Duodenal mucosa (tissue), 2 donors: ENCODE measurements around the gene UNC5CL.

ENCODE experiments used
- H3K27ac ChIP-seq: one replicate; pipeline ENCODE4 v1.7.0; 2013; ENCODE audit warnings: low read depth, low read length
- H3K27me3 ChIP-seq, 2 donors: one replicate each; pipeline ENCODE4 v1.7.0; 2013; ENCODE audit warnings: low read length in 2 of 2, control low read depth in 1 of 2; ENCODE audit not compliant: insufficient read depth in 2 of 2, control insufficient read depth in 1 of 2
- H3K36me3 ChIP-seq, 2 donors: one replicate each; pipeline ENCODE4 v1.7.0; 2013; ENCODE audit warnings: low read length in 2 of 2, control low read depth in 1 of 2; ENCODE audit not compliant: insufficient read depth in 2 of 2, control insufficient read depth in 1 of 2
- H3K4me1 ChIP-seq, 2 donors: one replicate each; pipeline ENCODE4 v1.7.0; 2013; ENCODE audit warnings: low read length in 2 of 2, control low read depth in 1 of 2; ENCODE audit not compliant: insufficient read depth in 2 of 2, control insufficient read depth in 1 of 2
- H3K4me3 ChIP-seq, 2 donors: one replicate each; pipeline ENCODE4 v1.7.0; 2013; ENCODE audit warnings: low read length in 2 of 2, low read depth in 1 of 2
- H3K9ac ChIP-seq, 2 donors: one replicate each; pipeline ENCODE4 v1.7.0; 2013; ENCODE audit warnings: low read length in 2 of 2, low read depth in 1 of 2
- H3K9me3 ChIP-seq, 2 donors: one replicate each; pipeline ENCODE4 v1.7.0; 2013; ENCODE audit warnings: low read length in 2 of 2, control low read depth in 1 of 2; ENCODE audit not compliant: control insufficient read depth in 1 of 2

Gene UNC5CL

DNA sequence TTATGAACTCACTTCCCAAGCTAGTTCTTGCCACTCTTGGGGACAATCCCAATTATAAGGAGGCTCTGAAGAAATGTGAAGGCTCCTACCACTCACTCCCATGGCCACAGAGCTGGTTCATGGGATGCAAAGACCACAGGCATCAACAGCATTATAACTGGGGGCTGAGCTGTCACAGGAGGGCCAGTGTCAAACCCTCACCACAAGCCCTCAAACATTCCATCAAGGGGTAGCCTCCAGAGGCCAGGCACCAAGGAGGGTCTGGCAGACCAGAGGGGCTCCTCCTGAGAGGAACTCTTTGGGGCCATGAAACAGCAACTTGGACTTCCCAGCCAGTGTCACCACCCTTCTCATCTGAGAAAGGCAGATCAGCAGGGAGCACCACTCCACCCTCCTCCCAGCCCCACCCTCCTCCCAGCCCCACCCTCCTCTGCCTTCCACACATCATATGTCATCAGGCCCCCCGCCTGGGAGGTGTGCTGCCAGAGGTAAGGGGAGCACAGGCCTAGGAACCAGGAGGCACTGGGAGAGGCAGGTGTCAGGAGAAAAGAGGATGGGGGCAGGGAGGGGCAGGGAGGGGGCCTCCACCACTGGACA, 2.0 kb upstream of the UNC5CL start:
- no peaks in the 10 kb centered on the region for H3K9me3 ChIP-seq
- no peak overlapping the region for H3K4me3 ChIP-seq
- H3K27ac ChIP-seq: peak overlapping the region; percentile 69
- peak overlapping the region in 1 of 2 donors; percentile 22 for H3K9ac ChIP-seq
- H3K36me3 ChIP-seq: no peaks in the 10 kb centered on the region
- peaks cover 25 to 38% of the 10 kb centered on the region in 2 donors for H3K4me1 ChIP-seq
- H3K27me3 ChIP-seq: no peaks in the 10 kb centered on the region

DNA sequence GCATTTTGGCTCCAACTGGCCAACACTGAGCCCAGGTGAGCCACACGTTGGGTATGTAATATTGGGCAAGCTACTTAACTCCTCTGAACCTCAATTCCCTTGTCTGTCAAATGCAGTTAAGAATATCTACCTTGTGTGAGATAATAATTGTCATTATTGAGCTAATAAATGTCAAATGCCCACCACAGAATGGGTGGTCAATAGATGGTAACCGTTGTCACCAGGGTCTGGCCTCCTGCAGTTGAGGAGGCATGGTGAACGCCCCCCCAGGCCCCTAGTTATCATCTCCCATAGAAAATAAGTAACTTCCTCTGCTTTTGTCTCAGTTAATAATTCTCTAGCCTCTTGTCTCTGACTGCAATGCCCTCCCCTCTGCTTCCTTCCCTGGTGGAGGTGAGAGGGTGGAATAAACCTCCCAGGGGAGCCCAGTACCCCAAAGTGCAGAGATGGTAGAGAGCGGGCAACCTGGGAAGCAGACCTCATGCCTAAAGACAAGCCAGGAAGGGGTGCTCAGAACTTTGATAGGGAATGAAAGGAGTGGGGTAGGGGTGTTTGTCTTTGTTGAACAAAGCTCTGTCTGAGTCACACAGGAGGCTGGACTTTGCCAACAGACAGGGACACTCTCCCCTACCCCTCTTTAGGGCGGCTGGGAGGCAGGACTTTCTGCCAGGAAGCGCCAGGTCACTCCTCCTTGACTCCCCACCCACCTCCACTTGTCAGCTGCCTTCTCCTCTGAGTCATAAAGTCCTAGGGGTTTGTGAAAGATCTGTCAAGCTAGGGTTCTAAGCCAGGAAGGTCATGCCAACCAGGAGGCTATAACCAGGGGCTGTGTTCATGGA, 1.3 kb upstream of the UNC5CL start:
- no peaks in the 10 kb centered on the region for H3K27me3 ChIP-seq
- no peaks in the 10 kb centered on the region for H3K36me3 ChIP-seq
- H3K27ac ChIP-seq: peak overlapping the region; percentile 69
- peak overlapping the region in 1 of 2 donors; percentile 82 for H3K4me3 ChIP-seq
- peaks cover 25 to 31% of the 10 kb centered on the region in 2 donors for H3K4me1 ChIP-seq
- no peaks in the 10 kb centered on the region for H3K9me3 ChIP-seq
- peak overlapping the region in 1 of 2 donors; percentile 49 for H3K9ac ChIP-seq

DNA sequence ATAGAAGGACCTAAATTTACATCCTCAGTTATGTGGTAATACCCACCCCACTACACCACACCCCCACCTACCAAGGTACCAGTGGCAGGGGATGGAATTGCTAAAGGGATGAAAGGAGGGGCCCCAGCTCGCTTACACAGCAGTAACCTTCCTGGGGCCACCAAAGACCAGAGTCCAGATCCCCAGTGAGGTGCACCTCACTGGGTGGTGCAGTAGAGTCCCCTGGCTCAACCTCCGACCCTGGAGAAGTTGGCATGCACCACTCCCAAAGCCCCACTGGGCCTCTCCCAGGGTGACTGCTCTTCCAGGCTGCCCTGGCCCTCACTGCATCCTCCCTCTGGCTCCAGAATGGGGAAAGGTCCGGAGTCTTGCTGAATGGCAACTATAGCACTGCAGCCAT, 816 bp downstream of the UNC5CL start:
- H3K9ac ChIP-seq: peak overlapping the region; percentile 45 to 60

DNA sequence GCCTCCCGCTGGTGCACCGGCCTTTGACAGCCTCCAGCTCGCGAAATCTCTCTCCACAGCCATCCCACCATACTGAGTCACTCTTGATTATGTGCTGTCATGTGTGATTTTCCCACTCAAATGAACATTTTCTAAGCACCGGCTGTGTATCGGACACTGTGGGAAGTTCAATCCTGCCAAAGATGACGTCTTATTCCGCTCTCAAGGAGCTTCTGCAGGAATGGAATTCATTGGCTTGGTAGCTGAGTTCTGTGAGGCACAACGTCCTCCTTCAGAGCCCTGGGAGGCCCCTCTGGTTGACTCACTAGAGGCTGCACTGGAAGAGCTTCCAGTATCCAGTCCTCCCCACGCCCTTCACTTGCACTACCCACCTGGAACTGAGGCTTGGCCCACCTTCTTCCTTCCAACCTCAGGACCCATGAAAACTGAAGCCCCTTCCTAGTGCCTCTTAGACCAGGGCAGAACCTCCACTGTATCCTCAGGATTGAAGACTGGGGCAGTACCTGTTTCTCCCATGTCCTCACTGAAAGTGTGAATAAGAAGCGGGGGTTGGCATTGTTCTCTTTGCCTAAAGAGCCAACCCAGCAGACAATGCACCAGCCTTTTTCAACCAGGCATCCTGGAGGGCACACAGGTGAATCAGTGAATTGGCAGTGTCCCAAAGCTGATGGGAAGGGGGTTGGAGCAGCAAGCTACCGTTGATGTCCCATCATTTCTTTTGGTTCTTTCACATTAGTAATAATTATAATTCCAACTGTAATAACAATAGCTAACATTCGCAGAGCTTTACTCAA, 1.7 kb downstream of the UNC5CL start:
- Histone ChIP-seq H3K4me3 (peak overlapping the region; percentile 67 to 82), H3K36me3 (peaks cover 7 to 23% of the 10 kb centered on the region in 2 donors)

More for the DNA sequence above, 816 bp downstream of the UNC5CL start:
- peak overlapping the region; percentile 53 for H3K27ac ChIP-seq
- peaks cover 7 to 17% of the 10 kb centered on the region in 2 donors for H3K36me3 ChIP-seq
- H3K4me1 ChIP-seq: peaks cover 25 to 31% of the 10 kb centered on the region in 2 donors
- H3K27me3 ChIP-seq: no peaks in the 10 kb centered on the region
- no peaks in the 10 kb centered on the region for H3K9me3 ChIP-seq
- H3K4me3 ChIP-seq: peak overlapping the region; percentile 67 to 82

DNA sequence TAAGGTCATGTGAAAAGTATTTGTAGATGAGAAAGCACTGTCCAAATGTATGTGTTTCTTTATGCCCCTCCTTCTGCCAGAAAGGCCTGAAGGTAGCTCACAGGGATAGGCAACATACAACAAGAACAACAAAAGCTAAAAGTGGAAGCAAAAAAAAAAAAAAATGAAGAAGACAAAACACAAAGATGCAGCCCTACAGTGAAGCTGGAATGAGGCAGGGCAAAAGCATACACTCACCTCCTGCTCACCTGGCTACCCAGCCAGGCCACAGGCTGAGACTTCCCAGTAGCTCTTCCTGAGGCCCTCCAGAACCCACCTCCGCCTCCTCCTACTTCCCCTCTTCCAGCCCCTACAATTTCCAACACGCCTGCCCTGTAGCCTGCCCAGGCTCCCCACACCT, 2.4 kb downstream of the UNC5CL start:
- Histone ChIP-seq H3K4me1 (peaks cover 25 to 31% of the 10 kb centered on the region in 2 donors), H3K27me3 (no peaks in the 10 kb centered on the region), H3K27ac (no peak overlapping the region)

More for the DNA sequence above, 1.7 kb downstream of the UNC5CL start:
- H3K9ac ChIP-seq: no peak overlapping the region
- H3K27me3 ChIP-seq: no peaks in the 10 kb centered on the region
- H3K9me3 ChIP-seq: no peaks in the 10 kb centered on the region
- H3K4me1 ChIP-seq: peaks cover 25 to 31% of the 10 kb centered on the region in 2 donors
- no peak overlapping the region for H3K27ac ChIP-seq

DNA sequence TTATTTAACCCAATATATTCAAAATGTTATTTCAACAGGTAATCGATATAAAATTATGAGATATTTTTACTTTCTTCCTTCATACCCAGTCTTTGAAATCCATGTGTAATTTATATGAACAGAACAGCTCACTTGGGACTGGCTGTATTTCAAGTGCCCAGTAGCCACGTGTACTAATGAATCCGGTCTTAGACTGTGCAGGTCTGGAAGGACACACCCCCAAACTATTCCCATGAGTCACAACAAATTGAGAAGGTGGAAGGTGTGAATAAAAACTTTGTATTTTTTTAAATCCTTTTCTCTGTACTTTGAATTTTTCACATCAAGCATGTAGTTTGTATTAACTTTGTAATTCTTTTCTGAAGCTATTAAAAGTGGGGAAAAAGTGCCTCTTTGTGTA, 2.8 kb downstream of the UNC5CL start:
- H3K4me1 ChIP-seq: peaks cover 25 to 29% of the 10 kb centered on the region in 2 donors
- H3K9ac ChIP-seq: no peak overlapping the region
- peaks cover 7 to 23% of the 10 kb centered on the region in 2 donors for H3K36me3 ChIP-seq
- no peaks in the 10 kb centered on the region for H3K27me3 ChIP-seq
- no peak overlapping the region for H3K27ac ChIP-seq
- no peak overlapping the region for H3K4me3 ChIP-seq
- H3K9me3 ChIP-seq: no peaks in the 10 kb centered on the region

More for the DNA sequence above, 2.4 kb downstream of the UNC5CL start:
- H3K36me3 ChIP-seq: peaks cover 7 to 23% of the 10 kb centered on the region in 2 donors
- H3K9me3 ChIP-seq: no peaks in the 10 kb centered on the region
- no peak overlapping the region for H3K9ac ChIP-seq
- peak overlapping the region; percentile 67 to 82 for H3K4me3 ChIP-seq

DNA sequence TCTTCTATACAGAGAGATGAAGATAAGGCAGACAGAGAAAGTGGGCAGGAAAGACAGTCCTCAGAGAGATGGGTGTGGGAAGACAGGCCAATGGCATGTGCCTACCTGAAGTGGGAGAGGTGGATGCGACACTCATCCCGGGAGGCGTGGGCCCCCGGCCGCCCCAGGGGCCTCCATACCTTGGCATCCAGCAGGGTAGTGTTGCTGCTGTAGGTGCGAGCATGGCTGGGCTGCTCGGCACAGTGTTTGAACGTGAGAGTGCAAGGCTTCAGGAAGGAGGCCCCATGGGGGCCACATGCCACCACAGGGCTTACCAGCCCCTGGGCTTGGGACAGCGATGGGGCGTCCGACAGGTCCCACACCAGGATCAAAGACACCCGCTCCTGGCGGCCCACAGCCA, 5.2 kb downstream of the UNC5CL start:
- Histone ChIP-seq H3K9ac (no peak overlapping the region), H3K27me3 (no peaks in the 10 kb centered on the region), H3K4me1 (peaks cover 9 to 16% of the 10 kb centered on the region in 2 donors), H3K27ac (no peak overlapping the region), H3K4me3 (no peak overlapping the region), H3K36me3 (peaks cover 7 to 30% of the 10 kb centered on the region in 2 donors), H3K9me3 (no peaks in the 10 kb centered on the region)

DNA sequence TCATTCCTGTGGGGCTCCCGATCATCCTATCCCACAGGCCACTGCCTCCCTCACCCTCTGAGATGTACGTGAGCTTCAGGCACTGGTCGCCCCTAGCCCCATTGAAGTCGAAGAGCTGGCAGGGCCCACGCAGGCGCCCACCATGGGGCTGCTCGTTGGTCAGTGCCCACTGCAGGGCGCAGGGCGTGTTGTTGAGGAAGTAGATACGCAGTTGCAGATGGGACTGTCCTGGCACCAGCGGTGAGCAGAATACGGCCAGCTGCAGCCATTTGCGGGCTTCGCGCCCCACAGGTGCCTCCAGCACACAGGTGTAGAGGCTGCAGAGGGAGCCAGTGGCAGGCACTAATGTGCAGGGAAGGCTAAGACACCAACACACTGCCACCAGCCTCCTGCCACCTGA, 6.2 kb downstream of the UNC5CL start:
- Histone ChIP-seq H3K9ac (no peak overlapping the region), H3K36me3 (peaks cover 7 to 30% of the 10 kb centered on the region in 2 donors), H3K27me3 (no peaks in the 10 kb centered on the region), H3K4me3 (no peak overlapping the region), H3K9me3 (no peaks in the 10 kb centered on the region), H3K27ac (no peak overlapping the region), H3K4me1 (peaks cover 18% of the 10 kb centered on the region in 2 donors)

DNA sequence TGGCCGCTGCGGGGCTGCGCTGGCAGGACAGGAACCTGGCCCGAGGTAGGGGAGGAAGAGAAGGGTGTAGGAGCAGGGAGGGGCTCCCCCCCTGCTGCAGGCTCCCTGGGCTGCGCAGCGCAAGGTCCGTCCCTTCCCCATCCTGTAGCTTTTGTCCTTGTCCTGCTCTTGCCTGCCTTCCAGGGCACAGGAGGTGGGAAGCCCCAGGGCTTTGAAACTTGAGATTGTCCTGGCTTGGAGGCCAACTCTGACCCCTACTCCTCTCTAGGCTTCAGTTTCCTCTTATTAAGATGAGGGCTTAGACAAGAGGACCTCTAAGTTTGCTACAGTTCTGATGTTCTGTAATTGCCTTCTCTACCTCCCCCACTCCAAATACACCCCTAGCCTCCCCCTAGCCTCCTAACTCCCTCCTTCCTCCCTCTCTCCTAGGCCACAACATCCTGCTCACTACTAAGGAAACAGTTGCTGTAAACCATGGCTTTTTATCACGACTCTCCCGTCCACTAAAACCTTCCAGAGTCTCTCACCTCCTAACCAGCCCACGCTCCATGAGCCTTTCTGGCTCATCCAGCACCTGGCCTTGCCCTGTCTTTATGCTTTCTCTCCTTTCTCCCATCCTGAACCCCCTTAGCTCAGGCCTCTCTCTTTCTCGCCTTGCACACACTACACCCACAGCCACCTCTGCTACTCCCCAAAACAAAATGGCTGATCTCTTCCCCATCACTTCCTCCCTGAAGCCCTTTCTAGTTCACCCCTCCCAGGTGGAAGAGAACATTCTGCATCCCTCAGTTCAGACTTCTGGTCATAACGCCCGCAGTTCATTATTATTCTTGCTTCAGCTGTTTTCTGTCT, 10.2 kb downstream of the UNC5CL start:
- no peak overlapping the region for H3K27ac ChIP-seq
- peaks cover 0 to 30% of the 10 kb centered on the region in 2 donors for H3K36me3 ChIP-seq
- peak overlapping the region; percentile 54 to 57 for H3K4me3 ChIP-seq
- peaks cover 5 to 9% of the 10 kb centered on the region in 2 donors for H3K4me1 ChIP-seq
- no peaks in the 10 kb centered on the region for H3K9me3 ChIP-seq
- H3K27me3 ChIP-seq: no peaks in the 10 kb centered on the region
- peak overlapping the region; percentile 27 to 66 for H3K9ac ChIP-seq
